HG02884 (cell line): ENCODE measurements around the gene WWP2.
"Not testable (repeated sequence)": the region's sequence is repeated elsewhere in the genome, so short reads cannot be mapped to it uniquely, and the experiment has no call there.

Experiments used
- ATAC-seq: cut with Tn5 transposase; IDR thresholded peaks from one replicate; pipeline ENCODE4 v1.9.1; 2021; ENCODE audit warnings: mild to moderate bottlenecking, moderate library complexity; ENCODE audit not compliant: unreplicated experiment

The WWP2 gene

GRCh38 chr16:69745232-69745612 lies 16.9 kb upstream of the WWP2 start:
- no peak for ATAC-seq

DNA sequence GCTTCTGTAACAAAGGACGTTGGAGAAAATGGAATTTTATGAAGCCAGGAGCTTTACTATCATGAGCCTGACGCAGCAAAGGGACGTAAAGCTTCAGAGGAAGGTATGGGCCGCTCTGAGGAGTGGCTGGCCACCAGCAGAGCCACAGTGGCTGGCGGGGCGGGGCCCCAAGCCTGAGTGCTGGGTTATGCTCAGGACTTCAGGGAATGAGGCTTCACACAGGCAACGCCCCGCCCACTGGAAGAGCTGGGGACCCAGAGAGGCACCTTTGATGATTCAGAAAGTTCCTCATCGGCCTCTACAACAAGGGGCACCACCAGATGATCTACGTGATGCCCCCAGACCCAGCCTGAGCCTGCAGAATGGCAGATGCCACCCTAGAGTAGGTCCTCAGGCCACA lies 16.2 kb upstream of the WWP2 start:
- no peak for ATAC-seq

DNA sequence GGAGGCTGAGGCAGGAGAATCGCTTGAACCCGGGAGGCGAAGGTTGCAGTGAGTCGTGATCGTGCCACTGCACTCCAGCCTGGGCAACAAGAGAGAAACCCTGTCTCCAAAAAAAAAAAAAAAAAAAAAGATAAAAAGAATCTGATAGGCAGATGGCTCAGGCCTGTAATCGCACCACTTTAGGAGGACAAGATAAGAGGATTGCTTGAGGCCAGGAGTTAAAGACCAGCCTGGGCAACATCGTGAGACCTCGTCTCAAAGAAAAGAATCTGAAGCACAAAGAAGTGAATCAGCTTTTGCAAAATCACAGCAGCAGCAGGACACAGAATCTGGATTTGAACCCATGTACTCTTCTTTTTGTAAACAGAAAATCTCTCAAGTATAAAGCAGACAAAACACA lies 15.0 kb upstream of the WWP2 start:
- no peak for ATAC-seq

- ATAC-seq: no peak
Measured at GRCh38 chr16:69748694-69749345, 13.3 kb upstream of the WWP2 start.

GRCh38 chr16:69754143-69754468 lies 8.0 kb upstream of the WWP2 start:
- ATAC-seq: no peak

DNA sequence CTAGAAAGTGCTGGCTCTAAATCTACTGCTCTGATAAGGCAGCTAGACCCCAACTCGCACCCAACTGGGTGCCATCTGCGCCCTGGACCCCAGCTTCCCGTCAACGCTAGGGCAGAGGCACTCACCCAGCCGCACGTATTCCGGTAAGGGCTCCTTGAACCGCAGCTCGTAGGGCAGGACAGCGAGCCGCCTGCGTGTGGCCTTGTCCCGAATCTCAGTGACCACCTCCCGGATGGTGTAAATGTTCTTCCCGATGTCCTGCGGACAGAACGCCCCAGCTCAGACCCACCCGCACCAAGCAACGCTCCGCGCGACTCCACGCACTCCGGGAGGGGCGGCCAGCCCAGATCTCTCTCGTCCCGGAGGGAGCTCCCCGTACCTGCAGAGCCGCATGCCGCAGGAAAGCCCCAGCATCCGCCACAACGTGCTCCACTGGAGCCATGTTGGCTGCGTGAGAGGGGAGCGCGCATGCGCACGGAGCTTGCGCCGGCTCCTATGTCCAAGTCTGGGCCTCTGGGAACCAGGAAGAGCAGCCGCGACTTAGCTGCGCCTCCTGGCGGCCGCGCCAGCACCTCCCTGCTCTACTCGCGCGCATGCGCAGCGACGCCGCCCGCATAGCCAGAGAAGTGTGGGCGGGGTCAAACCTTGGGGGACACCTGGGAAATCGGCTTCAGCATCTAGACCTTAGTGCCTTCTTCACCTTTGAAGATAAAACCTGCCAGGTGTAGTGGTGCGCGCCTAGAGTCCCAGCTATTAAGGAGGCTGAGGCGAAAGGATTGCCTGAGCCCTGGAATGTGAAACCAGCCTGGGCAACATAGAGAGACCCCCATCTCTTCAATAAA lies 7.4 kb upstream of the WWP2 start, which contains the start of gene NOB1:
Gene NOB1 (minus strand): TSS at position 458 of the 842 bp plus-strand sequence. CDS start 16 bp downstream, at position 442.
- peak; percentile 92 for ATAC-seq

DNA sequence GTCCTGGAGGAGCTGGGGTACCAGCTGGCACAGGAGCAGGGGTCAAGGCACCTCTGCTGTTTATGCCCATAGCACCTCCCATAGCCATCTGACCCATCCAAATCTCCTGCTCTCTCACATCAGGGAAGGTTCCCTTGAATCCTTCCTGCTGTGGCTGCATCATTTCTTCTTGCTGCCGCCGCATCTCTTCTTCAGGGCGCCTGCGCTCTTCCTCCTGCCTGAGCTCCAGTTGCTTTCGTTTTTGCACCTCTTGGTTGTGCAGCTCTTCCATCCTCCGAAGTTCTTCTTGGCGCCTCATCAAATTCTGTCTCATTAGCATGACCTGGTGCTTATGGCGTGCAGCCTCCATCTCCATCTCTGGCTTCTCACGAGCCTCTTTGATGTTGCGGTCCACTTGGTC lies 5.4 kb upstream of the WWP2 start:
- no peak for ATAC-seq

DNA sequence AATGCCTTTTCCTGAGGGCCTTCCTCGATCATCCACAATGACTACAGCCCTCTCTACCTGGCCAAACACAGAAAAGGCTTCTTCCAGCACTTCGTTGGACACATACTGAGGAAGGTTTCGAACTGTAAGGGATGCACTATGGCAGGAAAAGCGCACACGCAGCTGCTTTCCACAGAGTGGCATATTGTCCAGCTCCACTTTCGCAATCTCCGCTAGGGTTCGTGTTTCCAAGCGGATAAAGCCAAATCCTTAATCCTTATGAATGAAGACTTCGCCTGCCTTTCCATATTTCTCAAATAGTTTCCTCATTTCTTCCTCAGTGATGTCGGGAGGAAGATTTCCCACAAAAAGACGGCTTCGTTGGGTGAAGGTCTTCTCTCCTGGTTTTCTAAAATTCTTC lies 4.8 kb upstream of the WWP2 start:
- not testable (repeated sequence) for ATAC-seq

DNA sequence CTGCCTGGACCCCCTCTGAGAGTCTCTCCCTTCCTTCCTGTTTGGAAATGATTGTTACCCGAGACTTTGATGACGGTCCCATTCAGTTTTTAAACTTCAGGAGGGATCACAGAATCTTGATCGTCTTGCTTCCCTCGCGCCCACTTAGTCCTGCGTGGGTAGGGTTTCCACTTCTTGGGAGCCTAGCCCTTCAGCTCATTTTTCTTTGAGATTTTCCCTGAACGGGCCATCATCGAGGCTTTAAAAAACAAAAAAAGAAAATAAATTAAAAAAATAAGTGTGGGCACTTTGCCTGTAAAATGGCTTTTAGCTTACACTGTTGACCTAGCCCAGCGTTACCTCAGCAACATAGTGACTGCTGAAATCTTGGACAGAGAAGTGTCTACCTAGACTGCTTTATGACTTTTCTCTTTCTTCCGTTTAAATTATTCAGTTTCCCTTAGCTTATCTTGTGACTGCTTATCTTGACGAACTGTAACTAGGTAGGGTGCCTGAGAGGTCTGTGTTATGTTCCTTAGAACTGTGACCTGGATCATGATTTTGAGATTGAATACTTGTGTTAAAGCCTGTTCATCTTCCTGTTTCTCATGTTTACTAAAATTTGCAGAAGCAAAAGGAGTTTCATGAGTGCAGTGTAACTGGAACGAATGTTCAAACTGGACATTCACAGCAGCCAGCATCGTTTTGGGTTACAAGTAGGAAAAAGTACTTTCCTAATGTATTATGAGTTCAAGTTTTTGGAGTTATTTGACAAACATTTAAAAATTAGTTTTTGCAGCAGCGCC lies 874 bp downstream of the WWP2 start:
- peak; percentile 8 for ATAC-seq

DNA sequence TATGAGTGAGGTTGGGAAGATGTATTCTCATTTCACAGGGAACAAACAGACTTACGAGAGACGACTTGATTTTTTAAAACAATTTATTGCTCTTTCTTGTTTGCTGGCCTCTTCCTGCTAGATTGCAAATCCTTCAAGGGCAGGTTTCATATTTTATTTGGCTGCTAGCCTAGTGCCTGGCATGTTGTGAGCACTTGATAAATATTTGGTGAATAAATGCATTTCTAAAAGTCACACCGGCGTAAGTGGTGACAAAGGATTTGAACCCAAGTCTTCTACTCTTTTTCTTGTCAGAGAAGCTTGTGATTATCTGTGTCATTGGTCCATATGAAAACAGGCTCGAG lies 1.4 kb downstream of the WWP2 start:
- no peak for ATAC-seq

DNA sequence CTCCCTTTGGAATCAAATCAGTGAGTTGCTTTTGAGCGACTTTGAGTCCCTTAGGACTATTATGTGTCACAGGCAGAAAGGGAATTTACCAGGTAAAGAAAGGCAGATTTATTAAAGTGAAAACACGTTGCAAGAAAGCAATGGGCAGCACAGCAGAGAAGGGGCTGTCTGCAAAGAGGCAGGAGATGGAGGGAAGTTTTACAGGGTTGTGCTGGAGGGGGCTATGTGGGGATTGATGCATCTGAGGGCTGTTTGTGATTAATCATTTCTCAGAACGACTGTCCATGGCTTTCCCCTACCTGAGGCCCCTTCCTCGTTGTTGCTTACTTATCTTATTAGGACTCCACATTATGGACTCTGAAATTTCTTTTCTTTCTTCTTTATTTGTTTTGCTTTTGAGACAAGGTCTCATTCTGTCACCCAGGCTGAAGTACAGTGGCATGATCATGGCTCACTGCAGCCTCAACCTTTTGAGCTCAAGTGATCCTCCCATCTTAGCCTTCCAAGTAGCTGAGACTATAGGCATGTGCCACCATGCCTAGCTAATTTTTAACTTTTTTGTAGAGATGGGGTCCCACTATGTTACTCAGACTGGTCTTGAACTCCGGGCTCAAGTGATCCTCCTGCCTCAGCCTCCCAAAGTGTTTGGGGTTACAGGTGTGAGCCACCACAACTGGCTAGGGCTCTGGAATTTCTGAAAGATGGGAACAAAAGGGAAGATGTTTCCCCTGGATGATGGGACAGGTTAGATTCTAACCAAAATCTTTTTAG lies 5.5 kb downstream of the WWP2 start:
- no peak for ATAC-seq

GRCh38 chr16:69768666-69769065 lies 6.5 kb downstream of the WWP2 start:
- ATAC-seq: no peak

GRCh38 chr16:69769404-69769803 lies 7.3 kb downstream of the WWP2 start:
- no peak for ATAC-seq

DNA sequence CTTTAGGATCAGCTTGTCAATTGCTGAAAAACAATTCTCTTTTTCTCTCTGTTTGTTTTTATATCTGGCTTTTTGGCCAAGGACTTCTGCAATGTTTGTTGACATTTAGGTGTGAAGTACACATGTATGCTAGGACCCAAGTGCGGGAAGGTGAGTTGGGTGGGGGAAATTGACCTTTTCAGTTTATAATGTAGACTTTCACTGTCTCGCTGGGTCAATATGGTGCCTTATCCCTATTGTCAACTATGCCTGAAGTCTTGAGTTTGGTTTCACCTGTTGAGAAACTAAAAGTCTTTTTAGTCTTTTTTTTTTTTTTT lies 9.5 kb downstream of the WWP2 start:
- no peak for ATAC-seq

DNA sequence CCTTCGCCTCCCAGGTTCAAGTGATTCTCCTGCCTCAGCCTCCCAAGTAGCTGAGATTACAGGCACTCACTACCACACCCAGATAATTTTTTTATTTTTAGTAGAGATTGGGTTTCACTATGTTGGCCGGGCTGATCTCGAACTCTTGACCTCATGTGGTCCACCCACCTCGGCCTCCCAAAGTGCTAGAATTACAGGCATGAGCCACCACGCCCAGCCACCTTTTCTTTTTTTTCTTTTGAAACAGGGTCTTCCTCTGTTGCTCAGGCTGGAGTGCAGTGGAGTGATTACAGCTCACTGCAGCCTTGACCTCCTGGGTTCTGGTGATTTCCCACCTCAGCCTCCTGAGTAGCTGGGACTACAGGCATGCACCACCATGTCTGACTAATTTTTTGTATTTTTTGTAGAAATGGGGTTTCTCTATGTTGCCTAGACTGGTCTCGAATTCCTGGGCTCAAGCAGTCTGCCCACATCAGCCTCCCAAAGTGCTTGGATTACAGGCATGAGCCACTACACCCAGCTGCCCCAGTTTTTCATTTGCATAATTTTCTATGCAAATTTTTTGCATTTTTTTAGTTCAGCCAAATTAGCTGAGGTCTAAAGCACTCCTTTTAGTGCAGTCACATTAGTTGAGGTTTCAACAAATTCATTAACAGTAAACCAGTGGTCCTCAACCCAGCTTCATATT lies 11.3 kb downstream of the WWP2 start:
- ATAC-seq: no peak

DNA sequence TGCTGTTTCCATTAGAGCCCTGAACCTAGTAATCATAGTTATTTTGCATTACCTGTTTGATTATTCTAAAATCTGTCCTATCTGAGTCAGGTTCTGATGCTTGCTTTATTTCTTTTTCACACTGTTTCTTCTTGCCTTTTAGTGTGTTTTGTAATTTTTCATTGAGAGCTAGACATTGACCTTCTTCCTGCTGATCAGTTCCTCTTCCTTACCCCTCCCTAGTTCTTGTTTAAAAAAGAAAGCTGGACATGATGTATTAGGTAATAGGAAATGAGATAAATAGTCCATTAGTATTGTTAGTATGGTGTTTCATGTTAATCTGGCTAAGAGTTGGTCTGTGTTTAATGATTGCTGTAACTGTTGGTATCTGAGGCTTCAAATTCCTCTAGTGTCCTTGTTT lies 13.4 kb downstream of the WWP2 start:
- ATAC-seq: no peak

DNA sequence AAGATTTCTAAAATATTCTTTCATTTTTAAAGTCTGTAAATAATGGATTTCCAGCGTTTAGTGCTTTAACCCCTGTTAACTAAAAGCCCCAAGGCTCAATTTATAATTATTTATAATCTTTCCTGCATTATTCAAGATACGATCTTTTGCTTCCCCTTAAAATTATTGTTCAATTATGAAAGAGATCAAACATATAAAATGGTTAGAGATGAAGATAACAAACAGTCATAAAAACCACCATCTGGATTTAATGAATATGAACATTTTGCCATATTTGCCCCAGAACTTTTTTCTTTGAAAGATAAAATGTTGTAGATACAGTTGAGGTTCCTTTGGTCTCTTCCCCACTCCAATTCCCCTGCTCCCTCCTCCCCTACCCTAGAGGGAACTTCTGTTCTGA lies 17.6 kb downstream of the WWP2 start:
- ATAC-seq: no peak

- ATAC-seq: no peak
Measured at GRCh38 chr16:69781118-69781517, 19.0 kb downstream of the WWP2 start.

DNA sequence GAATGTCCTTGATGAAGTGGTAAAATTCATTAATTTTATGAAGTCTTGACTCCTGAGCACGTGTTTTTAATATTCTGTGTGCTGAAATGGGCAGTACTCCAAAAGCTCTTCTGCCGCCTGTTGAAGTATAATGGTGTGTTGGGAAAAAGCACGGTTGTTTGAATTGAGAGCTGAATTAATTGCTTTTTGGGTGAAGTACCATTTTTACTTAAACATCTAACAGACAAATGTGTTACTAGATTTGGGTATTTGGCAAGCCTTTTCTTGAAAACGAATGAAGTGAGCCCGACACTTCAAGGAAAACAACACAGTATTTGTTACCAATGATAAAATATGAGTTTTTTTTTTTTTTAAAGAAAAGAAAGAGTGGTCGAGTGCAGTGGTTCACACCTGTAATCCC lies 22.5 kb downstream of the WWP2 start:
- no peak for ATAC-seq

GRCh38 chr16:69787883-69788282 lies 25.8 kb downstream of the WWP2 start:
- ATAC-seq: no peak

DNA sequence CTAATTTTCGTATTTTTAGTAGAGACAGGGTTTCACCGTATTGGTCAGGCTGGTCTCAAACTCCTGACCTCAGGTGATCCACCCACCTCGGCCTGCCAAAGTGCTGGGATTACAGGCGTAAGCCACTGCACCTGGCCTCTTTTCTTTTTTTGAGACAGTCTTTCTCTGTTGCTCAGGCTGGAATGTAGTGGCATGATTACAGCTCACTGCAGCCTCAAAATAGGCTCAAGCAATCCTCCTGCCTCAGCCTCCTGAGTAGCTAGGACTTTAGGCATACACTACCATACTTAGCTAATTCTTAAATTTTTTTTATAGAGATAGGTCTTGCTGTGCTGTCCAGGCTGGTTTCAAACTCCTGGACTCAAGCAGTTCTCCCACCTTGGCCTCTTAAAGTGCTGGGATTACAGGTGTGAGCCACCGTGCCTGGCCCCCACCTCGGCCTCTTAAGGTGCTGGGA lies 29.3 kb downstream of the WWP2 start:
- ATAC-seq: not testable (repeated sequence)
